ENCODE data around the gene SNRPD3.
"Not testable (repeated sequence)": the region's sequence is repeated elsewhere in the genome, so short reads cannot be mapped to it uniquely, and the experiment has no call there.

The SNRPD3 gene

DNA sequence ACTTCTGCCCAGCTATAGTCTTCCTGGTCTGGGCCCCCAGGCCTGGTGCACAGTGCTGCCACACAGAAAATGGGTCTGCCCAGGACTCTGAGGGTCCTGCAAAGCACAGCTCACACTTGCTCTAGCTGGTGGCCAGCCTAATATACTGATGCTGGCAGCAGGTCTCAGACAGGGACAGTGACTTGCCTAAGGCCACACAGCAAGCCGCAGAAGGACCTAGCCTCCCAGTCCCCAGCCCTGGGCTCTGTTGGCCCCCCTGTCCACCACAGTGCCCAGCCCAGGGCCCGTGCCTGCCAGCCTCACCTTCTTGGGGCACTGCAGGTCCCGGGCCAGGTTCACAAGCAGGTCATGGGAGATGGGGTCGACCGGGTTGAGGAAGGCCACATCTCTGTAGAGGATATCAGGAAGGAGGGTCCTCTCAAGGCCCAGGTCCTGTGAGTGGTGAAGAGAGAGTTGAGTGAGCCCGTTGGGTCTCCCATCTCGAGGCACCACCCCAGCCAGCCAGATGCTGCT is 33.8 kb downstream of the SNRPD3 start:
- Histone ChIP-seq H3K27ac (no peak overlapping the region), H4K20me1 (peaks cover 57% of the 10 kb centered on the region), H3K9ac (no peak overlapping the region), H3K4me2 (peak overlapping the region; percentile 84), H3K9me3 (no peaks in the 10 kb centered on the region), H3K4me1 (peaks cover 63% of the 10 kb centered on the region), H3K4me3 (no peak overlapping the region), H3K27me3 (peaks cover 29% of the 10 kb centered on the region), H3K36me3 (no peaks in the 10 kb centered on the region)
- no peak for TF ChIP-seq Cebpa-rat (IDR thresholded peaks at IDR 0.05)

DNA sequence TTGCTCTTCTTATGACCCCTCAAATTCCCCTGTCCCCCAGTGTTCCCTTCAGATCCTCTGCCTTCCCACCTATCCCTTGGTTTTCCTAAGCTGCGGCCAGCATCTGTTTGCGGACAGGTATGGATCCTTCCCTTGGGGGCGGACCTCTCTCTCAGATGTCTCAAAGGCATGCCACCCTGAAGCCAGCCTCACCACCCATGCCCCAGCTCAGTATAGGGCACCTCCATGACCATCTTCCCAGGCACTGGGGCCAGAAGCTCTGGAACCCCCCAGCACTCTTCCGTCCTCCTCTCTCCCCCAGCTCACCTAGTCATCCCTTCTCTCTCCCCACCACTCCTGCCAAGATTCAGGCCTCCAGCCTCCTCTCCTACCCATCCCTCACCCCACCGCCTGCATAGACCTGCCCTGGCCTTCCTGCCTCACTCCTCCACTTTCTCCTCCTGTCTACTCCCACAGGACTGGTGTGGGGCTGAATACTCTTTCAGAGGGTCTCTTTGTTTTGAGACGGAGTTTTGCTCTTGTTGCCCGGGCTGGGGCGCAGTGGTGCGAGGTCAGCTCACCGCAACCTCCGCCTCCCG is 34.9 kb downstream of the SNRPD3 start:
- H3K9ac ChIP-seq: no peak overlapping the region

DNA sequence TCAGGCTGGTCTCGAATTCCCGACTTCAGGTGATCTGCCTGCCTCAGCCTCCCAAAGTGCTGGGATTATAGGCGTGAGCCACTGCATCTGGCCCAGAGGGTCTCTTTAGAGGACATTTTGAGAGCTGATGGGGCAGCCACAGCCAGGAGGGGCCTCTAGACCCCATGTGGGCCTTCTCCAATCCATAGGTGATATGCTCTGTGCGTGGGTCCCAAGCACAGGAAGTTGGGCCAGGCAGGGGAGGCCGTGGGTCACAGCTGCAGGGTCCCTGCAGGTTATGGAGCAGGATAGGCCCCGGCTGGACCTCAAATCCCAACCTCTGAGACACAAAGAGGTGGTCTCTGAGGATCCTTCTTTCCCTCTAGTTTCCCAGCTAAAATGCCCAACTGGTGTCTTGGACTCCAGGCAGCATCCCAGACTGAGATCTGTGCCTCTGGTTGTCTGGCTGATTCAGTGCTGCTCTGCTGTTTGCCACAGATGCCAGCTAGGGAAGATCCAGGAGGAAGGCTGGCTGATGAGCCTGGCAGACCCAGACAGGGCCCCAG is 35.6 kb downstream of the SNRPD3 start:
- no peak overlapping the region for H3K9ac ChIP-seq
- peaks cover 29% of the 10 kb centered on the region for H3K27me3 ChIP-seq
- H3K9me3 ChIP-seq: no peaks in the 10 kb centered on the region
- no peaks in the 10 kb centered on the region for H3K36me3 ChIP-seq
- peaks cover 57% of the 10 kb centered on the region for H4K20me1 ChIP-seq
- TF ChIP-seq Cebpa-rat (IDR thresholded peaks at IDR 0.05): no peak
- H3K4me1 ChIP-seq: peaks cover 63% of the 10 kb centered on the region
- H3K4me2 ChIP-seq: no peak overlapping the region
- no peak overlapping the region for H3K4me3 ChIP-seq
- no peak overlapping the region for H3K27ac ChIP-seq

More for the DNA sequence above, 34.9 kb downstream of the SNRPD3 start:
- Histone ChIP-seq H3K27me3 (peaks cover 29% of the 10 kb centered on the region), H3K4me1 (peaks cover 70% of the 10 kb centered on the region), H4K20me1 (peaks cover 57% of the 10 kb centered on the region), H3K9me3 (no peaks in the 10 kb centered on the region), H3K4me2 (no peak overlapping the region), H3K36me3 (no peaks in the 10 kb centered on the region), H3K4me3 (no peak overlapping the region), H3K27ac (no peak overlapping the region)
- no peak for TF ChIP-seq Cebpa-rat (IDR thresholded peaks at IDR 0.05)

DNA sequence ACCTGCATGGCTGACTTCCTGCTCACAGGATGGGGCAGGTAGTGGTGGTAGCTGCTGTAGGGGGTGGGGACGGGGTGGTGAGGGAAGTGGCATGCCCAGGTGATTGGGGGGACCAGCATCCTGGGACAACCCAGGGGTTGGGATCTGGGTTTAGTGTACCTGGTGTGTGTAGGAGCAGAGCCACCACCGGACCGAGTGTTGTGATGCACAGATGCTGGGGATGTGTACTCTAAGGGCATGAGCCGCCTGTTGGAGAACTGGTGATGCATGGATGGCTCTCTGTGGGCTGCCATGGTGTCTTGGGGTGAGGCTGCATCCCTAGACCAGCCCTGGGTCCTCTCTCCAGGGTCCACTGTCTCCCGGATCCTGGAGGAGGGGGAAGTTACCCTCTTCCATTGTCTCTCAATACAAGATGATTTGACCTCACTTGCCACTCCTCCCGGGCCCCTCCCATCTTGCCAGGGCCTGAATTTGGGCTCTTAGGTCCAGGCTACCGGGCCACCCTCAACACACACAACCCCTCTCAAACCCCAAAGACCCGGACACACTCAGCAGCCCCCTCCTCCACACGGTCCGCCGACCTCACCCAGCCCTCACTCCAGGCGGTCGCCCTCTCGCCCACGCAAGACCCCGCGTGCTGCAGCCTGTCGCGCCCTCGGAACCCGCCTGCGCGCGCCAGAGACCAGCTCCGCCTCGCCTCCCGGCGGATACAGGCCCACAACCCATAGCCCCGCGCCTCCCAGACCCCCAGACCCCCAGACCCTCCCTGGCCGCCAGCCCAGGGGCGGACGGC is 36.5 kb downstream of the SNRPD3 start:
- Histone ChIP-seq H3K4me3 (peak overlapping the region; percentile 67), H3K27ac (0 out of 2 replicates have a peak overlapping the region, but pooled peaks have one; percentile 30), H3K4me1 (peaks cover 61% of the 10 kb centered on the region), H4K20me1 (peaks cover 55% of the 10 kb centered on the region), H3K9me3 (no peaks in the 10 kb centered on the region), H3K36me3 (no peaks in the 10 kb centered on the region), H3K4me2 (peak overlapping the region; percentile 81), H3K27me3 (peaks cover 29% of the 10 kb centered on the region), H3K9ac (peak overlapping the region; percentile 63)
- TF ChIP-seq Cebpa-rat (IDR thresholded peaks at IDR 0.05): no peak

DNA sequence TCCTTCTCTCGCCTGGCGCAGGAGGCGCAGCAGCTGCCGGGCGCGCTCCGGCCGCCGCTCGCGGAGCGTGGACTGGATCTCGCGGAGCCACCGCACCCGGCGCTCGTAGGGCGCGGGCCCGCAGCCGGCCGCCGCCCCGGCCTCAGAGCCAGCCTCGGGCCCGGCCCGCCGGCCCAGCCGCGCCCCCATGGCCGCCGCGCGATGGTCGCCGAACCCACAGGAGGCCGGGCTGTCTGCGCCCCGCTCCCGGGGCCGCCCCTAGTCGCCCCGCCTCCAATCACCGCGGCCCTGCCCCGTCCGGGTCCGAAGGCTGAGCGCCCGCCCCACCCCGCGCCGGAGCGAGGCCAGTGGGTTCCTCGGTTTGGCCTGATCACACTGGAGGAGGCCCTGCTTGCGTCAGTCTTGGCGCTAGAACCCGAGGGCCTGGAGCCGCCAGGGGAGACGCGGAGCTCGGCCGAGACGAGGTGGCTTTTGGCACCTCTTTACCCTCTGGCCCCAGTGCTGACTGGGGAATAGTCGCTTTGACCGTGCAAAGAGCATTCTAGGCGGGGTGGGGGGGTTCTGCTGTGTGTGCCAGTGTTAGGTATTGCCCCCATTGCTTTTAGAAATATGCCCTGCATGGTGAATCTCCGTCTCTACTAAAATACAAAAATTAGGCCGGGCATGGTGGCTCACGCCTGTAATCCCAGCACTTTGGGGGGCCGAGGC is 37.2 kb downstream of the SNRPD3 start, which contains the start of gene LRRC75B:
Gene LRRC75B (minus strand): TSS at position 223 of the 708 bp plus-strand sequence. CDS start 34 bp downstream, at position 189.
- peaks cover 48% of the 10 kb centered on the region for H4K20me1 ChIP-seq
- H3K27ac ChIP-seq: 0 out of 2 replicates have a peak within 1 kb of the TSS, but pooled peaks have one; percentile 30
- H3K27me3 ChIP-seq: peaks cover 29% of the 10 kb centered on the region
- H3K36me3 ChIP-seq: no peaks in the 10 kb centered on the region
- H3K4me3 ChIP-seq: peak within 1 kb of the TSS; percentile 67
- H3K4me2 ChIP-seq: peak within 1 kb of the TSS; percentile 81
- peaks cover 56% of the 10 kb centered on the region for H3K4me1 ChIP-seq
- no peak for TF ChIP-seq Cebpa-rat (IDR thresholded peaks at IDR 0.05)
- H3K9me3 ChIP-seq: no peaks in the 10 kb centered on the region
- peak within 1 kb of the TSS; percentile 63 for H3K9ac ChIP-seq

DNA sequence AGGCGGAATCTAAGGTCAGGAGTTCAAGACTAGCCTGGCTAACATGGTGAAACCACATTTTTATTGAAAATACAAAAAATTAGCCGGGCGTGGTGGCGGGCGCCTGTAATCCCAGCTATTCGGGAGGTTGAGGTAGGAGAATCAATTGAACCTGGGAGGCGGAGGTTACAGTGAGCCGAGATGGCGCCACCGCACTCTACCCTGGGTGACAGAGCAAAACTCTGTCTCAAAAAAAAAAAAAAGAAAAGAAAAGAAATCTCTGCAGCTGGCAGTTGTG is 37.7 kb downstream of the SNRPD3 start:
- H3K9me3 ChIP-seq, H3K36me3 ChIP-seq, H3K27ac ChIP-seq, H3K9ac ChIP-seq: not testable (repeated sequence)
- Histone ChIP-seq H4K20me1 (peaks cover 43% of the 10 kb centered on the region), H3K4me3 (0 out of 2 replicates have a peak overlapping the region, but pooled peaks have one; percentile 67), H3K4me2 (peak overlapping the region; percentile 81), H3K4me1 (peaks cover 56% of the 10 kb centered on the region), H3K27me3 (peaks cover 29% of the 10 kb centered on the region)

DNA sequence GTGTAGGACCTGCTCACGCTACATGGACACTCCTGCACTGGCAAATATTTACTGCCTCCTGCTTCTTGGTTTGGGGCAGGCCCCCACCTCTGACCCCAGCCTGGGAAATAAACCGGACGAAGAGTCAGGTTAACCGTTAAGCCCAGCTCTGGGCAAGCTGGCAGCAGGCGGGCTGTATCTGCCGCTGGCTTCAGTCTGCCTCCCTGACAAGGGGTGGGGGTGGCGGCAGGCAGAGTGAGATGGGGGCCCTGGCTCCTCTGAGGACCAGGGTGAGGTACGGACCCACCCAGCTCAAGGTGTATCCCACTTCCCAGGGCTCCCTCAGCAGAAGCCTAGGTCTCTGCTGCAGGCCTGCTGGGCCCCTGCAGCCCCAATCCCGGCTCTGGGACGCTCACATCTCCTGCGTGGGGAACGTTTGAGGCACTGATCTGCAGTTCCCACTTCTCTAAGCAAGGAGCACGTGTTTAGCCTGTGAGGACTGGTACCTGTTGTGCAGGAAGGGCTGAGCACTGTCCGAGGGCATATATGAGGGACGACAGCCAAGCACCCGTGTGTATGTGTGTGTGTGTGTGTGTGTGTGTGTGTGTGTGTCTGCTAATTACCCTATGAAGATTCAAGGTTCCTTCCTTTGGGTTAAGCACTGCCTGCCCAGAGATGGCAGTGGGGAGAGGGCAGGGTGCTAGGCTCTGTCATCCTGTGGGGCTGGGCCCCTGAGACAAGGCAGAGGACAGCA is 38.2 kb downstream of the SNRPD3 start:
- Histone ChIP-seq H3K36me3 (no peaks in the 10 kb centered on the region), H3K4me3 (no peak overlapping the region), H3K4me1 (peaks cover 56% of the 10 kb centered on the region), H3K9me3 (no peaks in the 10 kb centered on the region), H3K27ac (no peak overlapping the region), H3K27me3 (peaks cover 29% of the 10 kb centered on the region), H4K20me1 (peaks cover 39% of the 10 kb centered on the region; the same call in 1 of the 2 replicates), H3K9ac (peak overlapping the region; percentile 29; the same call in 1 of the 2 replicates), H3K4me2 (peak overlapping the region; percentile 81)
- no peak for TF ChIP-seq Cebpa-rat (IDR thresholded peaks at IDR 0.05)

DNA sequence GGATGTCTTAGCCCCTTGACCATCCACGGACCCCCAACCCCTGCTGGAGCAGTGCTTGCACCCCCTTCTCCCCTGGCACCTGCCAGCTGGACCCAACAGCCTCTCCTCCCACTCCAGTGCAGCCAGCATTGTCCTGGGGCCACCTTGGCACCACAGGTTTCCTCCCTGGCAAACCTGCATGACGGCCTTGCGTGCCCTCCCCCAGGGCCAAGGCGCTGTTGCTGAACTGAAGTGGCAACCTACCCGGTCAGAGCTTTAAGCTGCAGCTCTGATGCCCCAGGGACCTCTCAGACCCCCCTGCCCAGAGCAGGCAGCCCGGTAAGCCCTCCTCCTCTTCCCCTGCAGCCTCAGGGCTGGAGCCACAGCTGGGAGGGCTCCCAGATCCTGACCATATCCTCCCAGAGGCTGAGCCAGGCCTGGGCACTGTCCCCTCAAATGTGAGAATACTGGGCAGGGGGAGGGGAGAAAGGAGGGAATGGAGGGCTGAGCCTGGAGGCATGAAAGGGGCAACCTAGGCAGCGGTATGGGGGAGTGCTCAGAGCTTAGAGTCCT is 38.8 kb downstream of the SNRPD3 start:
- Histone ChIP-seq H3K27ac (no peak overlapping the region), H3K9me3 (no peaks in the 10 kb centered on the region), H3K4me1 (peaks cover 50% of the 10 kb centered on the region), H3K9ac (peak overlapping the region; percentile 29; the same call in 1 of the 2 replicates), H3K4me3 (no peak overlapping the region), H4K20me1 (peaks cover 32% of the 10 kb centered on the region; the same call in 1 of the 2 replicates), H3K27me3 (peaks cover 29% of the 10 kb centered on the region), H3K36me3 (no peaks in the 10 kb centered on the region), H3K4me2 (peak overlapping the region; percentile 81)
- no peak for TF ChIP-seq Cebpa-rat (IDR thresholded peaks at IDR 0.05)

DNA sequence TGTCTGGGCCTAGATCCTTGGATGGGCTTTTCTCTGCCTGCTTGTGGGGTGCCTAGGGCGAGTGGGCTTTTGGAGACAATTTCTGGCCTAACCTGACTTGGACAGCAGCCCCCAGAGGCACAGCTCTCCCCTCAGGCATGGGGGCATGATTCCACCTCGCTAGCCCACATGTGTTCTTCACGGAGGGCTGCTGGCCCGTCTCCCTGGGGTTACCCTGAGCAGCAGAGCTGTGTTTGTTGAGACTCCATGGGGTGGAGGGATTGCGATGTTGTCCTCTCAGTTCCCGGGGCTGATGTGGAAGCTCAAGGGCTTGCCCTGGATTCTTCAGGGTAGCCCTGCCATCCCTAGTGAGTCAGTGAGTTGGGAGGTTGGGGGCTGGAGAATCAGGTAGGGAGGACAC is 39.4 kb downstream of the SNRPD3 start:
- 0 out of 2 replicates have a peak overlapping the region, but pooled peaks have one; percentile 29 for H3K9ac ChIP-seq

More for the DNA sequence above, 39.4 kb downstream of the SNRPD3 start:
- Histone ChIP-seq H3K4me1 (peaks cover 49% of the 10 kb centered on the region), H3K4me2 (peak overlapping the region; percentile 81), H3K27me3 (peaks cover 29% of the 10 kb centered on the region), H3K9me3 (no peaks in the 10 kb centered on the region), H3K27ac (no peak overlapping the region), H3K36me3 (no peaks in the 10 kb centered on the region), H3K4me3 (no peak overlapping the region), H4K20me1 (peaks cover 30% of the 10 kb centered on the region; the same call in 1 of the 2 replicates)
- no peak for TF ChIP-seq Cebpa-rat (IDR thresholded peaks at IDR 0.05)
